MM.1S (cell line): ENCODE data around the gene ERCC8.

Source experiments
- DNase-seq: peaks from one replicate; pipeline ENCODE4 v3.0.0-alpha.2; 2015
- H2AFZ ChIP-seq: fragments of 300-600 bp; sonication (generic); 2 replicates; pipeline ENCODE4 v1.6.0; 2016; ENCODE audit warnings: antibody characterized with exemption, low read length
- H3F3A ChIP-seq: fragments of 300-600 bp; sonication (generic); 2 replicates; pipeline ENCODE4 v1.6.1; 2016; ENCODE audit warnings: mild to moderate bottlenecking, antibody characterized with exemption, low read length, moderate library complexity, mixed read lengths; ENCODE audit not compliant: insufficient read depth
- H3K27ac ChIP-seq: fragments of 300-600 bp; sonication (generic); 2 replicates; pipeline ENCODE4 v1.5.1; 2016; ENCODE audit warnings: mild to moderate bottlenecking, low read length
- H3K27me3 ChIP-seq: fragments of 300-600 bp; sonication (generic); replicated peaks from 2 replicates; pipeline ENCODE4 v1.6.0; 2016; ENCODE audit warnings: low read length; ENCODE audit not compliant: insufficient read depth
- H3K36me3 ChIP-seq: fragments of 300-600 bp; sonication (generic); replicated peaks from 2 replicates; pipeline ENCODE4 v1.6.1; 2016; ENCODE audit warnings: mild to moderate bottlenecking, low read length, mixed read lengths; ENCODE audit not compliant: insufficient read depth
- H3K4me1 ChIP-seq: fragments of 300-600 bp; sonication (generic); 2 replicates; pipeline ENCODE4 v1.6.1; 2016; ENCODE audit warnings: low read length, mixed read lengths
- H3K4me2 ChIP-seq: fragments of 300-600 bp; sonication (generic); 2 replicates; pipeline ENCODE4 v1.6.0; 2016; ENCODE audit warnings: low read depth, low read length
- H3K4me3 ChIP-seq: fragments of 300-600 bp; sonication (generic); 2 replicates; pipeline ENCODE4 v1.5.1; 2016; ENCODE audit warnings: low read length, mixed read lengths
- H3K79me2 ChIP-seq: fragments of 300-600 bp; sonication (generic); 2 replicates; pipeline ENCODE4 v1.6.1; 2016; ENCODE audit warnings: mixed run types, low read length, mixed read lengths
- H3K9ac ChIP-seq: fragments of 300-600 bp; sonication (generic); 2 replicates; pipeline ENCODE4 v1.6.1; 2016; ENCODE audit warnings: low read length, mixed read lengths
- H3K9me2 ChIP-seq: fragments of 300-600 bp; sonication (generic); replicated peaks from 2 replicates; pipeline ENCODE4 v1.6.1; 2016; ENCODE audit warnings: mild to moderate bottlenecking, low read length, mixed read lengths; ENCODE audit not compliant: insufficient read depth
- H3K9me3 ChIP-seq: fragments of 300-600 bp; sonication (generic); replicated peaks from 2 replicates; pipeline ENCODE4 v1.6.1; 2016; ENCODE audit warnings: mild to moderate bottlenecking, low read length, mixed read lengths; ENCODE audit not compliant: insufficient read depth
- H4K20me1 ChIP-seq: fragments of 300-600 bp; sonication (generic); 2 replicates; pipeline ENCODE4 v1.6.1; 2016; ENCODE audit warnings: mild to moderate bottlenecking, low read length, moderate library complexity, mixed read lengths; ENCODE audit not compliant: insufficient read depth
- EZH2 ChIP-seq: fragments of 300-600 bp; sonication (generic); optimal IDR thresholded peaks from 2 replicates; pipeline ENCODE3; 2017; ENCODE audit warnings: low read depth, mild to moderate bottlenecking, antibody characterized with exemption, low read length, mixed read lengths
- EZH2phosphoT487 ChIP-seq: fragments of 300-600 bp; sonication (generic); IDR thresholded peaks from 2 replicates; pipeline ENCODE4 v1.6.1; 2018; ENCODE audit warnings: antibody characterized with exemption, low read length
- TF ChIP-seq, protein P1 (sequence below): fragments of 300-600 bp; sonication (generic); IDR thresholded peaks from 2 replicates; pipeline ENCODE4 v1.5.1; 2016; ENCODE audit warnings: antibody characterized with exemption, low read length, mixed read lengths

Gene ERCC8

DNA sequence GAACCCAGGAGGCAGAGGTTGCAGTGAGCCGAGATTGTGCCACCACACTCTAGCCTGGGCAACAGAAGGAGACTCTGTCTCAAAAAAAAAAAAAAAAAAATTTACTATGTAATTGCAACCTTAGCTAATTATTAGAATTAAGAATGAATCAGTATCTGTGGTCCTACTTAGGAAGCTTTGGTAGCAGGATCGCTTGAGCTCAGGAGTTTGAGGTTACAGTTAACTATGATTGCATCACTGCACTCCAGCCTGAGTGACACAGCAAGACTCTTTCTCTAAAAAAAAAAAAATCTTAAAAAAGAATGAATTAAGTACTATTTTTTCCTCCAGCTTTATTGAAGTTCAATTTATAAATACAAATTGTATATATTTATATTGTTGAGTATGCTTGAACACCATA, 16.8 kb upstream of the ERCC8 start:
- peaks cover 41% of the 10 kb centered on the region for H3K79me2 ChIP-seq
- H3K9ac ChIP-seq: no peak overlapping the region

DNA sequence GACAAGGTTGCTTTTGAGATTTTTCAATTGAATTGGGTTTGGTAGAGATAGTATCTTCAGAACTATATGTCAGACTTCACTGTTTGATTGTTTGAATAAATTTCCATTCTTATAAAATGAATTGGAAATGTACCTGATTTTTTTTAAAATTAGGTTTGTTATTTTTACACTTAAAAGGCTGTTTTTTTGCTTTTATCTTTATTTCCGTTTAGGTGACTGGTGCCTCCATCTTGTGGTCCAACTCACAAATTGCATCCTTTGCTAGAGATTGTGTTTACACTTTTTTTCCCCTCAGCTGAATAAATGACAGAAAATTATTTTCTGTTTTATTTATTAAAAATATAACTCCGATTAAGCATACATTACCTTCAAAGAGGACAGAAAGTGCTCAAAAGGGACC, 15.7 kb upstream of the ERCC8 start:
- Histone ChIP-seq H3K4me3 (no peak overlapping the region), H2AFZ (no peak overlapping the region), H4K20me1 (no peaks in the 10 kb centered on the region), H3K27ac (no peak overlapping the region), H3K79me2 (peaks cover 42% of the 10 kb centered on the region), H3K9ac (no peak overlapping the region), H3K4me2 (no peak overlapping the region), H3F3A (no peaks in the 10 kb centered on the region), H3K9me3 (no peaks in the 10 kb centered on the region), H3K36me3 (no peaks in the 10 kb centered on the region), H3K4me1 (no peaks in the 10 kb centered on the region), H3K9me2 (no peaks in the 10 kb centered on the region), H3K27me3 (no peaks in the 10 kb centered on the region)
- DNase-seq: peak; percentile 17
- TF ChIP-seq EZH2phosphoT487: no peak
- TF ChIP-seq, protein P1, sequence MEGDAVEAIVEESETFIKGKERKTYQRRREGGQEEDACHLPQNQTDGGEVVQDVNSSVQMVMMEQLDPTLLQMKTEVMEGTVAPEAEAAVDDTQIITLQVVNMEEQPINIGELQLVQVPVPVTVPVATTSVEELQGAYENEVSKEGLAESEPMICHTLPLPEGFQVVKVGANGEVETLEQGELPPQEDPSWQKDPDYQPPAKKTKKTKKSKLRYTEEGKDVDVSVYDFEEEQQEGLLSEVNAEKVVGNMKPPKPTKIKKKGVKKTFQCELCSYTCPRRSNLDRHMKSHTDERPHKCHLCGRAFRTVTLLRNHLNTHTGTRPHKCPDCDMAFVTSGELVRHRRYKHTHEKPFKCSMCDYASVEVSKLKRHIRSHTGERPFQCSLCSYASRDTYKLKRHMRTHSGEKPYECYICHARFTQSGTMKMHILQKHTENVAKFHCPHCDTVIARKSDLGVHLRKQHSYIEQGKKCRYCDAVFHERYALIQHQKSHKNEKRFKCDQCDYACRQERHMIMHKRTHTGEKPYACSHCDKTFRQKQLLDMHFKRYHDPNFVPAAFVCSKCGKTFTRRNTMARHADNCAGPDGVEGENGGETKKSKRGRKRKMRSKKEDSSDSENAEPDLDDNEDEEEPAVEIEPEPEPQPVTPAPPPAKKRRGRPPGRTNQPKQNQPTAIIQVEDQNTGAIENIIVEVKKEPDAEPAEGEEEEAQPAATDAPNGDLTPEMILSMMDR: peak; percentile 45

More for the DNA sequence above, 16.8 kb upstream of the ERCC8 start:
- Histone ChIP-seq H3K4me3 (no peak overlapping the region), H3K9me3 (no peaks in the 10 kb centered on the region), H3K9me2 (no peaks in the 10 kb centered on the region), H3K4me2 (no peak overlapping the region), H3K27me3 (no peaks in the 10 kb centered on the region), H3K4me1 (no peaks in the 10 kb centered on the region), H2AFZ (no peak overlapping the region), H3K36me3 (no peaks in the 10 kb centered on the region), H3K27ac (no peak overlapping the region), H4K20me1 (no peaks in the 10 kb centered on the region), H3F3A (no peaks in the 10 kb centered on the region)
- TF ChIP-seq EZH2phosphoT487 (no peak), EZH2 (no peak)
- TF ChIP-seq, protein P1: no peak
- no peak for DNase-seq

- no peaks in the 10 kb centered on the region for H3K9me3 ChIP-seq
- no peaks in the 10 kb centered on the region for H3K9me2 ChIP-seq
- H2AFZ ChIP-seq: no peak overlapping the region
- DNase-seq: peak; percentile 8
- TF ChIP-seq EZH2: no peak
- TF ChIP-seq EZH2phosphoT487: no peak
- TF ChIP-seq, protein P1: peak; percentile 28
- no peaks in the 10 kb centered on the region for H3K27me3 ChIP-seq
- H3K4me2 ChIP-seq: no peak overlapping the region
- H3K4me1 ChIP-seq: no peaks in the 10 kb centered on the region
- peaks cover 52% of the 10 kb centered on the region for H3K79me2 ChIP-seq
- no peaks in the 10 kb centered on the region for H3F3A ChIP-seq
- no peak overlapping the region for H3K27ac ChIP-seq
- H3K4me3 ChIP-seq: no peak overlapping the region
- no peaks in the 10 kb centered on the region for H4K20me1 ChIP-seq
- H3K9ac ChIP-seq: no peak overlapping the region
- H3K36me3 ChIP-seq: no peaks in the 10 kb centered on the region
Observed at GRCh38 chr5:60959156-60959555, 14.3 kb upstream of the ERCC8 start.
